GM12874 (cell line): ENCODE results near the gene S100A4.

Experiments used
- CTCF ChIP-seq: IDR thresholded peaks from 2 replicates; pipeline ENCODE4 v1.5.1; 2011; ENCODE audit warnings: low read depth, mild to moderate bottlenecking, control low read depth, low read length, moderate library complexity; ENCODE audit not compliant: insufficient read depth

Gene S100A4

GRCh38 chr1:153532181-153532580, 13.4 kb downstream of the S100A4 start:
- TF ChIP-seq CTCF = no peak

- TF ChIP-seq CTCF = no peak
Observed at GRCh38 chr1:153531638-153532037, 14.0 kb downstream of the S100A4 start.

- no peak for TF ChIP-seq CTCF
Observed at GRCh38 chr1:153527683-153528040, 17.9 kb downstream of the S100A4 start.

- TF ChIP-seq CTCF = no peak
Observed at GRCh38 chr1:153527023-153527682, 18.5 kb downstream of the S100A4 start.

- no peak for TF ChIP-seq CTCF
Observed at GRCh38 chr1:153526132-153526543, 19.5 kb downstream of the S100A4 start.

GRCh38 chr1:153525088-153525728, 20.4 kb downstream of the S100A4 start:
- TF ChIP-seq CTCF = no peak

GRCh38 chr1:153520818-153521476, 24.7 kb downstream of the S100A4 start:
- no peak for TF ChIP-seq CTCF
